Activated B cell treated with CpG ODN at 0.5 μM for 24 hours (primary cell): ENCODE measurements around the gene BTC. TPM values are rescaled to one million over a fixed set of nuclear protein-coding genes. Genes with fewer than 3 reads are reported as not detected.

ENCODE experiments used
- ATAC-seq: fragments of 200-7000 bp; cut with Tn5 transposase; one replicate; pipeline ENCODE4 v1.10.0; 2021; ENCODE audit warnings: low read depth, mild to moderate bottlenecking, moderate library complexity
- CTCF ChIA-PET: fragments of 350-600 bp; sonication (Branson Sonifier 250); formaldehyde crosslinking; loops from one replicate; lab custom pipeline; 2021; ENCODE audit warnings: antibody characterized with exemption; lab: Charles Lee
- POLR2A ChIA-PET: fragments of 350-600 bp; sonication (Branson Sonifier 250); formaldehyde crosslinking; loops from one replicate; lab custom pipeline; 2021; ENCODE audit warnings: antibody characterized with exemption; lab: Charles Lee
- DNase-seq: peaks from one replicate; pipeline ENCODE4 v3.0.0; 2022
- H3K27ac Mint-ChIP-seq: one replicate; pipeline ENCODE4 v1.8.0; 2020; ENCODE audit warnings: mixed read lengths
- H3K27me3 Mint-ChIP-seq: one replicate; pipeline ENCODE4 v1.8.0; 2021; ENCODE audit warnings: mixed read lengths
- H3K36me3 Mint-ChIP-seq: one replicate; pipeline ENCODE4 v1.8.0; 2021; ENCODE audit warnings: low read depth, mixed read lengths
- H3K4me1 Mint-ChIP-seq: one replicate; pipeline ENCODE4 v1.8.0; 2021; ENCODE audit warnings: mixed read lengths
- H3K4me3 Mint-ChIP-seq: one replicate; pipeline ENCODE4 v1.8.0; 2020; ENCODE audit warnings: mild to moderate bottlenecking, mixed read lengths
- H3K9me3 Mint-ChIP-seq: one replicate; pipeline ENCODE4 v1.8.0; 2020; ENCODE audit warnings: mixed read lengths
- intact Hi-C: fragments of 100-400 bp; cut with micrococcal nuclease; formaldehyde crosslinking; loops from one replicate; pipeline ENCODE4 v1.15.1; 2024
- total RNA-seq: library from RNA; stranded (reverse); gene quantifications from 2 replicates; pipeline ENCODE4 v1.2.3, GENCODE V29; 2022
- TF ChIP-seq, protein P1 (sequence below): fragments of 200-600 bp; IDR thresholded peaks from one replicate; pipeline ENCODE4 v1.8.0; 2022; ENCODE audit warnings: antibody characterized with exemption, mild to moderate bottlenecking

BTC gene
- total RNA-seq, 1 donor from 2014 or later, result not detected

- Mint-ChIP-seq H3K4me1 (no peaks in the 10 kb centered on the region), H3K4me3 (no peak overlapping the region), H3K27ac (no peak overlapping the region), H3K27me3 (no peaks in the 10 kb centered on the region), H3K9me3 (no peaks in the 10 kb centered on the region), H3K36me3 (no peaks in the 10 kb centered on the region)
- ChIA-PET CTCF (no interaction called here), POLR2A (no interaction called here)
- DNase-seq (no peak), ATAC-seq (no peak)
- intact Hi-C loops, result no loop called here
- TF ChIP-seq, protein P1, sequence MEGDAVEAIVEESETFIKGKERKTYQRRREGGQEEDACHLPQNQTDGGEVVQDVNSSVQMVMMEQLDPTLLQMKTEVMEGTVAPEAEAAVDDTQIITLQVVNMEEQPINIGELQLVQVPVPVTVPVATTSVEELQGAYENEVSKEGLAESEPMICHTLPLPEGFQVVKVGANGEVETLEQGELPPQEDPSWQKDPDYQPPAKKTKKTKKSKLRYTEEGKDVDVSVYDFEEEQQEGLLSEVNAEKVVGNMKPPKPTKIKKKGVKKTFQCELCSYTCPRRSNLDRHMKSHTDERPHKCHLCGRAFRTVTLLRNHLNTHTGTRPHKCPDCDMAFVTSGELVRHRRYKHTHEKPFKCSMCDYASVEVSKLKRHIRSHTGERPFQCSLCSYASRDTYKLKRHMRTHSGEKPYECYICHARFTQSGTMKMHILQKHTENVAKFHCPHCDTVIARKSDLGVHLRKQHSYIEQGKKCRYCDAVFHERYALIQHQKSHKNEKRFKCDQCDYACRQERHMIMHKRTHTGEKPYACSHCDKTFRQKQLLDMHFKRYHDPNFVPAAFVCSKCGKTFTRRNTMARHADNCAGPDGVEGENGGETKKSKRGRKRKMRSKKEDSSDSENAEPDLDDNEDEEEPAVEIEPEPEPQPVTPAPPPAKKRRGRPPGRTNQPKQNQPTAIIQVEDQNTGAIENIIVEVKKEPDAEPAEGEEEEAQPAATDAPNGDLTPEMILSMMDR, result no peak
Measured at GRCh38 chr4:74772783-74773182, 21.5 kb downstream of the BTC start.

DNA sequence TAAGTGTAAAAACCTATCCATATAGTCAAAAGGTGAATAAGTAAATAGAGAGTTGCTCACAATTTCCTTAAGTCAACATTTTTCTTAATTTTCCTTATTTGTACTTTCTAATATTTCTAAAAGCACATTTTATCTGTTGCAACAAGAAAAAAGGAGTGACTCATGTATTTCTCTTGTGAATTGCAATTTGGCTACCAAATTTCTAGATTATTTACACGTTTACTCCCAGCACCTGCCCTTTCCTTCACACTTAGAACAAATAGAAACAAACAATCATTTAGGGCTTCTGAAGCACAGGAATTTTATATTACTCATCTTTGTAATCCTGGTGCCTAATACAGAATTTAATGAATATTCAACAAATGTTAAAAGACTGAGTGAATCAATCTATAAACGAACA, 22.2 kb downstream of the BTC start:
- Mint-ChIP-seq H3K4me1 (no peaks in the 10 kb centered on the region), H3K27me3 (no peaks in the 10 kb centered on the region), H3K4me3 (no peak overlapping the region), H3K36me3 (no peaks in the 10 kb centered on the region), H3K9me3 (no peaks in the 10 kb centered on the region), H3K27ac (no peak overlapping the region)
- TF ChIP-seq, protein P1, result no peak
- ChIA-PET CTCF (no interaction called here), POLR2A (no interaction called here)
- no peak for DNase-seq
- no peak for ATAC-seq
- intact Hi-C loops, result no loop called here

- ATAC-seq, result no peak
- TF ChIP-seq, protein P1, result no peak
- Mint-ChIP-seq H3K27ac (no peak overlapping the region), H3K27me3 (no peaks in the 10 kb centered on the region), H3K4me1 (no peaks in the 10 kb centered on the region), H3K9me3 (no peaks in the 10 kb centered on the region), H3K36me3 (no peaks in the 10 kb centered on the region), H3K4me3 (no peak overlapping the region)
- intact Hi-C loops, result no loop called here
- no peak for DNase-seq
- ChIA-PET CTCF (no interaction called here), POLR2A (no interaction called here)
Measured at GRCh38 chr4:74770226-74770910, 24.0 kb downstream of the BTC start.

- intact Hi-C loops, result no loop called here
- CTCF ChIA-PET, result no interaction called here
- H3K9me3 Mint-ChIP-seq, result no peaks in the 10 kb centered on the region
- no peak overlapping the region for H3K4me3 Mint-ChIP-seq
- no peaks in the 10 kb centered on the region for H3K36me3 Mint-ChIP-seq
- TF ChIP-seq, protein P1, result no peak
- no peak for ATAC-seq
- no peaks in the 10 kb centered on the region for H3K4me1 Mint-ChIP-seq
- POLR2A ChIA-PET, result no interaction called here
- H3K27me3 Mint-ChIP-seq, result no peaks in the 10 kb centered on the region
- H3K27ac Mint-ChIP-seq, result no peak overlapping the region
- DNase-seq, result no peak
Measured at GRCh38 chr4:74768857-74769525, 25.3 kb downstream of the BTC start.

GRCh38 chr4:74764119-74764518, 30.2 kb downstream of the BTC start:
- Mint-ChIP-seq H3K27ac (no peak overlapping the region), H3K27me3 (no peaks in the 10 kb centered on the region), H3K36me3 (no peaks in the 10 kb centered on the region), H3K9me3 (no peaks in the 10 kb centered on the region), H3K4me3 (no peak overlapping the region), H3K4me1 (no peaks in the 10 kb centered on the region)
- ChIA-PET CTCF (no interaction called here), POLR2A (no interaction called here)
- TF ChIP-seq, protein P1, result no peak
- DNase-seq (no peak), ATAC-seq (no peak)
- intact Hi-C loops, result no loop called here
